H1 (cell line): ENCODE data around the gene SPOUT1. TPM values are rescaled to one million over a fixed set of nuclear protein-coding genes. Genes with fewer than 3 reads are reported as not detected.
A peak's percentile ranks its signal among the peaks of the same experiment; 100 is the strongest.

ENCODE experiments used
- ASH2L ChIP-seq: fragments of 200-600, 300-600 bp; sonication (generic); IDR thresholded peaks from one replicate; pipeline ENCODE4 v1.7.1; 2017; ENCODE audit warnings: low read length
- ATF3 ChIP-seq: IDR thresholded peaks from 2 replicates; pipeline ENCODE4 v1.6.1; 2011; ENCODE audit warnings: low read depth, mild to moderate bottlenecking, low read length; ENCODE audit not compliant: insufficient read depth
- BCL11A ChIP-seq, 2 experiments: IDR thresholded peaks; one replicate each; pipeline ENCODE4 v1.6.1; 2011; ENCODE audit warnings: low read depth in 2 of 2, low read length in 2 of 2, mild to moderate bottlenecking in 2 of 2
- CBX5 ChIP-seq: fragments of 300-800, 300-1000 bp; sonication (generic); IDR thresholded peaks from 2 replicates; pipeline ENCODE4 v1.7.1; 2016; ENCODE audit warnings: antibody characterized with exemption, low read length, low read depth
- CHD2 ChIP-seq: IDR thresholded peaks from 2 replicates; pipeline ENCODE4 v1.6.1; 2012; ENCODE audit warnings: low read length, improper control_type of control experiment
- CREB1 ChIP-seq: IDR thresholded peaks from 2 replicates; pipeline ENCODE4 v1.6.1; 2012; ENCODE audit warnings: inconsistent platforms
- CTBP2 ChIP-seq: IDR thresholded peaks from 2 replicates; pipeline ENCODE4 v1.7.0; 2011; ENCODE audit warnings: borderline replicate concordance, mild to moderate bottlenecking, moderate library complexity, mixed read lengths, low read length; ENCODE audit not compliant: insufficient read depth, insufficient read length
- CTCF ChIP-seq, 3 experiments: IDR thresholded peaks; 1 replicate in 2 of 3; 2 replicates in 1 of 3; pipeline versions ENCODE4 v1.5.1 to v1.6.1; 2011; ENCODE audit warnings: low read length in 3 of 3, mild to moderate bottlenecking in 3 of 3, inconsistent platforms in 2 of 3, low read depth in 1 of 3, moderate library complexity in 1 of 3; ENCODE audit not compliant: insufficient read depth in 1 of 3; ENCODE audit errors: control extremely low read depth in 1 of 3
- FOSL1 ChIP-seq: IDR thresholded peaks from 2 replicates; pipeline ENCODE4 v1.6.1; 2011; ENCODE audit warnings: mild to moderate bottlenecking, low read depth, low read length, moderate library complexity; ENCODE audit not compliant: insufficient read depth
- GTF2F1 ChIP-seq: IDR thresholded peaks from 2 replicates; pipeline ENCODE4 v1.6.1; 2012; ENCODE audit warnings: low read depth, low read length, improper control_type of control experiment, borderline replicate concordance
- HDAC2 ChIP-seq, 2 experiments: fragments of 300-600 bp in 1 of 2; sonication (generic) in 1 of 2; IDR thresholded peaks; 2 replicates each; pipeline ENCODE4 v1.6.1; 2011 to 2012; ENCODE audit warnings: low read depth in 2 of 2, low read length in 2 of 2, mild to moderate bottlenecking in 2 of 2, moderate library complexity in 2 of 2, borderline replicate concordance in 1 of 2, inconsistent platforms in 1 of 2
- KDM4A ChIP-seq: IDR thresholded peaks from one replicate; pipeline ENCODE4 v1.7.1; 2012; ENCODE audit warnings: low read depth, mild to moderate bottlenecking, moderate library complexity, low read length, inconsistent platforms; ENCODE audit not compliant: severe bottlenecking
- NRF1 ChIP-seq: IDR thresholded peaks from 2 replicates; pipeline ENCODE4 v1.6.1; 2011; ENCODE audit warnings: mild to moderate bottlenecking, low read depth, low read length, improper control_type of control experiment
- PHF8 ChIP-seq: fragments of 200-600 bp; sonication (generic); conservative IDR thresholded peaks from 2 replicates; pipeline ENCODE4 v1.7.1; 2012; ENCODE audit warnings: low read depth, mild to moderate bottlenecking, inconsistent platforms, low read length, moderate library complexity
- RBBP5 ChIP-seq: IDR thresholded peaks from 2 replicates; pipeline ENCODE4 v1.7.1; 2012; ENCODE audit warnings: low read depth, mild to moderate bottlenecking, inconsistent platforms, low read length, moderate library complexity, borderline replicate concordance
- SAP30 ChIP-seq: fragments of 300-600 bp; sonication (generic); IDR thresholded peaks from 2 replicates; pipeline ENCODE4 v1.7.1; 2012; ENCODE audit warnings: low read length, moderate library complexity, mild to moderate bottlenecking, inconsistent platforms; ENCODE audit not compliant: insufficient read depth, insufficient replicate concordance
- SIN3A ChIP-seq, 2 experiments: IDR thresholded peaks in 1 of 2; conservative IDR thresholded peaks in 1 of 2; 2 replicates each; pipeline ENCODE4 v1.6.1; 2011 to 2012; ENCODE audit warnings: low read length in 2 of 2, improper control_type of control experiment in 1 of 2, low read depth in 1 of 2, mild to moderate bottlenecking in 1 of 2
- TEAD4 ChIP-seq: IDR thresholded peaks from 2 replicates; pipeline ENCODE4 v1.6.1; 2012; ENCODE audit warnings: low read depth, low read length, inconsistent platforms, mixed read lengths
- YY1 ChIP-seq: IDR thresholded peaks from 2 replicates; pipeline ENCODE4 v1.6.1; 2011; ENCODE audit warnings: low read depth, mild to moderate bottlenecking, low read length
- polyA plus RNA-seq, 7 experiments: library from polyadenylated mRNA; depleted of rRNA in 3 of 7; stranded (reverse) in 5 of 7; unstranded in 2 of 7; fragments of >200 nt in 5 of 7; fragments of 200-250 nt in 2 of 7; gene quantifications; 1 replicate in 5 of 7; 2 replicates in 1 of 7; 4 replicates in 1 of 7; pipeline versions ENCODE4 v1.2.1 to v1.2.3, GENCODE V29; 2011 to 2013; ENCODE audit warnings: missing spikeins in 2 of 7, mixed read lengths in 2 of 7
- total RNA-seq: library from RNA; stranded (reverse); fragmentation: NEBNext Ultra II Directional; extraction: Animal tissue kit (Norgen Biotek cat#: 25700); gene quantifications from 2 replicates; pipeline ENCODE4 v1.2.1, GENCODE V29; 2021
- TF ChIP-seq, protein P1 (sequence below): IDR thresholded peaks from 2 replicates; pipeline ENCODE4 v1.6.1; 2012; ENCODE audit warnings: inconsistent platforms

The SPOUT1 gene
- total and polyA plus RNA-seq, 2 of the 8 experiments (the other 6 are each of a cell fraction or from before 2014, with no cell fraction given): 69.2 to 77.8 TPM

GRCh38 chr9:128829477-128830251, at the start of gene SPOUT1 (continued):
- TF ChIP-seq CBX5 (no peak), KDM4A (peak; percentile 87), CTCF (IDR thresholded peaks at IDR 0.05; ENCODE audit: control extremely low read depth in 1 of 3, insufficient read depth in 1 of 3, low read depth in 1 of 3, low read length in 3 of 3) (no peak), SIN3A (conservative IDR thresholded peaks at IDR 0.05 in 1 of 2, IDR thresholded peaks at IDR 0.05 in 1 of 2; ENCODE audit: low read depth in 1 of 2, low read length in 2 of 2) (peak in 1 of 2 experiments; percentile 72; a peak in 1 of 4 replicates), BCL11A (IDR thresholded peaks at IDR 0.05; ENCODE audit: low read depth in 2 of 2, low read length in 2 of 2) (no peak), GTF2F1 (no peak), FOSL1 (no peak), NRF1 (no peak), ASH2L (peak; percentile 58), TEAD4 (no peak), CHD2 (no peak), ATF3 (no peak), HDAC2 (IDR thresholded peaks at IDR 0.05; ENCODE audit: borderline replicate concordance in 1 of 2, low read depth in 2 of 2, low read length in 2 of 2) (no peak), CREB1 (peak; percentile 74), PHF8 (peak; percentile 95), YY1 (peak; percentile 92), SAP30 (no peak), CTBP2 (no peak), RBBP5 (peak; percentile 55; the same call in 1 of the 2 replicates)
- TF ChIP-seq, protein P1, sequence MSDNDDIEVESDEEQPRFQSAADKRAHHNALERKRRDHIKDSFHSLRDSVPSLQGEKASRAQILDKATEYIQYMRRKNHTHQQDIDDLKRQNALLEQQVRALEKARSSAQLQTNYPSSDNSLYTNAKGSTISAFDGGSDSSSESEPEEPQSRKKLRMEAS: peak; percentile 79
